HG03439 (cell line): ENCODE results near the gene KRT72.
"Not testable (repeated sequence)": the region's sequence is repeated elsewhere in the genome, so short reads cannot be mapped to it uniquely, and the experiment has no call there.

ENCODE experiments used
- ATAC-seq: cut with Tn5 transposase; IDR thresholded peaks from one replicate; pipeline ENCODE4 v1.9.1; 2021; ENCODE audit warnings: mild to moderate bottlenecking, moderate library complexity; ENCODE audit not compliant: unreplicated experiment

The KRT72 gene

GRCh38 chr12:52608826-52609630 lies 7.8 kb upstream of the KRT72 start:
- no peak for ATAC-seq

GRCh38 chr12:52608161-52608560 lies 6.9 kb upstream of the KRT72 start:
- ATAC-seq: no peak

GRCh38 chr12:52607314-52607713 lies 6.1 kb upstream of the KRT72 start:
- no peak for ATAC-seq

- no peak for ATAC-seq
These were observed 5.4 kb upstream of the KRT72 start for GRCh38 chr12:52606581-52607218.

- ATAC-seq: no peak
These were observed 4.8 kb upstream of the KRT72 start for GRCh38 chr12:52606096-52606495.

GRCh38 chr12:52605542-52605941 lies 4.3 kb upstream of the KRT72 start:
- no peak for ATAC-seq

- ATAC-seq: no peak
These were observed 3.6 kb upstream of the KRT72 start for GRCh38 chr12:52604859-52605258.

- no peak for ATAC-seq
These were observed 2.1 kb upstream of the KRT72 start for GRCh38 chr12:52603314-52603713.

- no peak for ATAC-seq
These were observed 1.3 kb upstream of the KRT72 start for GRCh38 chr12:52602552-52602951.

GRCh38 chr12:52601671-52602070 lies 408 bp upstream of the KRT72 start:
- ATAC-seq: no peak

- ATAC-seq: no peak
These were observed 788 bp downstream of the KRT72 start for GRCh38 chr12:52600475-52600874.

GRCh38 chr12:52600071-52600470 lies 1.2 kb downstream of the KRT72 start:
- ATAC-seq: no peak

GRCh38 chr12:52598966-52599365 lies 2.3 kb downstream of the KRT72 start:
- no peak for ATAC-seq

- not testable (repeated sequence) for ATAC-seq
These were observed 7.0 kb downstream of the KRT72 start for GRCh38 chr12:52594237-52594636.

GRCh38 chr12:52591521-52591920 lies 9.7 kb downstream of the KRT72 start:
- no peak for ATAC-seq

GRCh38 chr12:52590021-52590420 lies 11.2 kb downstream of the KRT72 start:
- ATAC-seq: no peak

GRCh38 chr12:52587563-52587962 lies 13.7 kb downstream of the KRT72 start:
- no peak for ATAC-seq

GRCh38 chr12:52585946-52586345 lies 15.3 kb downstream of the KRT72 start:
- ATAC-seq: no peak

GRCh38 chr12:52585066-52585465 lies 16.2 kb downstream of the KRT72 start:
- ATAC-seq: no peak

- ATAC-seq: no peak
These were observed 17.0 kb downstream of the KRT72 start for GRCh38 chr12:52584156-52584682.

- no peak for ATAC-seq
These were observed 18.2 kb downstream of the KRT72 start for GRCh38 chr12:52582971-52583456.

- no peak for ATAC-seq
These were observed 18.8 kb downstream of the KRT72 start for GRCh38 chr12:52582486-52582885.
